AG04449 (cell line): Measurements from ENCODE around the gene GALK2.
"Not testable (repeated sequence)": the region's sequence is repeated elsewhere in the genome, so short reads cannot be mapped to it uniquely, and the experiment has no call there.

Experiments
- CTCF ChIA-PET: fragments of 350-600 bp; formaldehyde crosslinking; extraction: SDS; loops from one replicate; lab custom pipeline; 2021; ENCODE audit warnings: antibody characterized with exemption; lab: Yijun Ruan, JAX
- POLR2A ChIA-PET: fragments of 400-600, 350-600 bp; formaldehyde crosslinking; extraction: SDS; loops from one replicate; lab custom pipeline; 2020; ENCODE audit warnings: antibody characterized with exemption, inconsistent platforms; lab: Yijun Ruan, JAX
- DNase-seq: peaks from one replicate; pipeline ENCODE4 v3.0.0-alpha.2; 2010; ENCODE audit warnings: low read depth, low spot score
- H3K4me3 ChIP-seq: 2 replicates; pipeline ENCODE4 v1.5.1; 2011; ENCODE audit warnings: low read depth, mild to moderate bottlenecking, control low read depth, low read length
- CTCF ChIP-seq: IDR thresholded peaks from one replicate; pipeline ENCODE4 v1.5.1; 2011; ENCODE audit warnings: mild to moderate bottlenecking, moderate library complexity, low read length, control low read depth, inconsistent platforms; ENCODE audit not compliant: insufficient read depth; ENCODE audit errors: missing control alignments

The GALK2 gene

DNA sequence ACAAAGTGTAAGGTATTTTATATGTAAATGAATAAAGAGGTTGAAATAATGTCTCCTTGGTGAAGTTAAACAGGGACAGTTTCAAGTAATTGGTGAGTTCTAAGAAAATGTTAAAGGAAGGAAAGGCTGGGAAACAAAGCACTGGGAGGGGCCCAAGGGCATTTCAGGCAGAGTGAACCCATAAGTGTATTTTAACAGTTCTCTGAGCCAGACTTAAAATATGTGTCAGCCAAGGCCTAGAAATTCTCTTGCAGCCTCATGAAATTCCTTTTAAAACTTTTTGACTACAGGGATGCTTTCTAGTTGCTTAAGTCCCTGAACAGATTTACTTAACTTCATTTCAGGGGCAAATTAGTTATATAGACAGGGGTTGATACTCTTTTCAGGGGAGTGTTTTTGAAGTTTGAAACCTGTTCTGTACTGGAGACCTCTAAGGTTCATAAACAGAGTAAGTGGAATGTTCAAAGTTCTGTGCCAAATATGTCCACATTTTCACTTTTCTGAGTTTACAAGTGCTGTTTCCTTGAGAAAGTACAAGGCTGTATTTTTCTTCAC, 77.6 kb downstream of the GALK2 start:
- CTCF ChIA-PET: interaction anchor here (1.0 to 1.3 kb wide), 3 partner anchors 10 to 175 kb away, joined by 3 to 5 read pairs (median 4); no protein-coding TSS in a partner anchor
- POLR2A ChIA-PET: no interaction called here
- TF ChIP-seq CTCF: no peak
- H3K4me3 ChIP-seq: no peak overlapping the region
- no peak for DNase-seq

- ChIA-PET POLR2A (no interaction called here), CTCF (interaction anchor here (1.0 to 1.2 kb wide), 2 partner anchors 15 to 174 kb away, joined by 3 to 5 read pairs; no protein-coding TSS in a partner anchor)
- no peak overlapping the region for H3K4me3 ChIP-seq
- no peak for DNase-seq
- TF ChIP-seq CTCF: no peak
These were observed 78.2 kb downstream of the GALK2 start for GRCh38 chr15:49248291-49248690.

DNA sequence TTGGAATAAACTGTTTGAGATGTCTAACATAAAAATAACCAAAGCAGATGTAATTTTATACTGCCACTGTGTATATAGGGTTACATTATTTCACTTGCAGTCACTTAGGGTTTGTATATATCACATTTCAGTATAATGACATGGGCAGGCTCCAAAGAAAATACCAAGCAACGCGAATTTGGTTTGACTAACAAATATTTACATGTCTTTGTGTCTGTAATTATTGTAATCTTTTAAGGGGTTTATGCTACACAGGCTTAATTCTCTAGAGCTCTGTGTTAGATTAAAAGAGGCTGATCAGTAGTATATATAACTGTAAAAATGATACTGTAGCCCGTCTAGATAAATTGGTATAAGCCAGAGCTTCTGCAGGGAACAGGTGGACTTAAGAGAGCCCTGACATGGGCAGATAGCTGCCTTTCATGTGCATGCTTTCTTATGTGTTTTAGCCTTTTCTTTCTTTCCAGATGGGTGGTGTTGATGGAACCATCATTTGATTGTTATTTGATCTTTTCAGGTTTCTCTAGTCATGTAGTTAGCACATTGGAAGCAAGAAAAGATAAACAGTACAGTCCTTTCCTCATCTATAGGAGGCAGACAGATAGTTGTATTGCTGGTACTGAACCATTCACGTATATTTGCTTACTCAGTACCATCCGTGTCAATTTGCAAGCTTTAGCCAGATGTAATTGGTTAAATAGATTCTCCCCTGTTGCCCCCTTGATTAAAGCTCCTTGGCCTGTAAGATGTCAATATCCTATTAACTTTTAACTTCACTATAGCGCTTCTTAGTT, 86.1 kb downstream of the GALK2 start:
- no peak overlapping the region for H3K4me3 ChIP-seq
- POLR2A ChIA-PET: no interaction called here
- DNase-seq: no peak
- no peak for TF ChIP-seq CTCF
- CTCF ChIA-PET: interaction anchor here (1.3 kb wide), 1 partner anchor 166 kb away, joined by 3 read pairs; no protein-coding TSS in a partner anchor

GRCh38 chr15:49265117-49265516, 95.1 kb downstream of the GALK2 start:
- DNase-seq, POLR2A ChIA-PET, H3K4me3 ChIP-seq: not testable (repeated sequence)
- CTCF ChIA-PET: interaction anchor here (1.5 kb wide), 1 partner anchor 157 kb away, joined by 5 read pairs; no protein-coding TSS in a partner anchor

GRCh38 chr15:49265911-49266310, 95.9 kb downstream of the GALK2 start:
- TF ChIP-seq CTCF: no peak
- no peak for DNase-seq
- POLR2A ChIA-PET: no interaction called here

DNA sequence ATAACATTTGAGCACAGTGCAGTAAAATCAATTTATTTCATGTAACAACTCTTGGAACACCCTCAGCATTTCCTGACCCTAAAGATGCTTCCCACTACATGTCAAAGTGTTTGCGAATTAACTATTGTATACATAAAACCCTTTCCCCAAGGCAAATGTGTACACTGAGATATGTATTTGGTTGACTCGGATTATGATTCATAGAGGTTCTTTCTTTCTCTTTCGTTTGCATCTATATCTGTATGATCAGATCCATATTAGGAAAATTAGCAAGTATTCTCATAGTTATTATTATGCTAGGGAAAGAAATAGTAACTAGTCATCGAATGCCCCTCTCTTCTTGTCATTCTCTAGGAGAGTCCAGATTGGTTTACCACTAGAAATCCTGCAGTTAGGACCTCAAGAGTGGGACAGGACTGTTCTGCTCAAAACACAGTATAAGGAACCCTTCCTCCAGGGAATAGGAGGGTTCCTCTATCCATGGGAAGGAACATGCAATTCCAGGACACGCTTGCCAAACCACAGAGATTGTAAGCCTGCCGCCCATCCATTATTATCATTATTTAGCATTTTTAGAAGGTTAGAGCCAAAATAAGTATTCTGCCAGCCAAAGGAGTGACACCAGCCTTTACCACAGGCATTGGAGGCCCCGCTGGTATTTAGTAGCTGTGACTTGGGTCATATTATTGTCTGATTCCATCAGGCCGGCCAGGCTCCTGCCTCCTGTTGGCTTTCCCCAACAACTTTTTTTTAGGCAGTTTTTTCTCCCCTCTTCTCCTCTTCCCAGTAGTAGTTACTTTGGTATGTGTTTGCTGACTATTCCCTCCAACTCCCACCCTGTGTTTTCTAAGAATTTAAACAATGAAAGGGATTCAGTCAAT, 100.7 kb downstream of the GALK2 start:
- no peak for TF ChIP-seq CTCF
- ChIA-PET POLR2A (no interaction called here), CTCF (no interaction called here)
- no peak overlapping the region for H3K4me3 ChIP-seq
- peak; percentile 26 for DNase-seq

More at GRCh38 chr15:49265911-49266310, 95.9 kb downstream of the GALK2 start:
- CTCF ChIA-PET: interaction anchor here (1.5 kb wide), 2 partner anchors 156 to 737 kb away, joined by 4 to 5 read pairs; no protein-coding TSS in a partner anchor
- no peak overlapping the region for H3K4me3 ChIP-seq
